Measurements from ENCODE around the gene ADGRE1. TPM values are rescaled to one million over a fixed set of nuclear protein-coding genes. Genes with fewer than 3 reads are reported as not detected.
"Not testable (repeated sequence)": the region's sequence is repeated elsewhere in the genome, so short reads cannot be mapped to it uniquely, and the experiment has no call there.

The ADGRE1 gene
- total RNA-seq, 1 donor from 2014 or later: not detected

- no peak for TF ChIP-seq CTCF (conservative IDR thresholded peaks at IDR 0.05; ENCODE audit: low read depth, low read length)
- DNase-seq (ENCODE audit: low read depth): no peak
- no peak overlapping the region for H3K4me3 ChIP-seq (ENCODE audit: low read depth, low read length)
These were observed 22.9 kb upstream of the ADGRE1 start for GRCh38 chr19:6864325-6864940.

DNA sequence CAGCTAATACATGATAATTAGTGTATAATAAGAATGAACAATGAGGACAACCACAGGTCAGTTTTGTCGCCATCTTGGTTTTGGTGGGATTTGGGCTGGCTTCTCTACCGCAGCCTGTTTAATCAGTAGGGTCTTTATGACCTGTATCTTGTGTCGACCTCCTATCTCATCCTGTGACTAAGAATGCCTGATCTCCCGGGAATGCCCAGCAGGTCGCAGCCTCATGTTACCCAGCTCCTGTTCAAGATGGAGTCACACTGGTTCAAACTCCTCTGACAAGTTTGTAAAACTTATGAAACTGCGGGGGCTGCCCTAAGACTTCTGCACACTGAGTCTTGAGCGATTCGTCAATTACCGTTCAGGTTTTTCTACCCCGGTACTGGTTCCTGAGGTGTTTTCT is 21.5 kb upstream of the ADGRE1 start:
- no peak overlapping the region for H3K4me3 ChIP-seq (ENCODE audit: low read depth, low read length)
- no peak for DNase-seq (ENCODE audit: low read depth)
- no peak for TF ChIP-seq CTCF (conservative IDR thresholded peaks at IDR 0.05; ENCODE audit: low read depth, low read length)

DNA sequence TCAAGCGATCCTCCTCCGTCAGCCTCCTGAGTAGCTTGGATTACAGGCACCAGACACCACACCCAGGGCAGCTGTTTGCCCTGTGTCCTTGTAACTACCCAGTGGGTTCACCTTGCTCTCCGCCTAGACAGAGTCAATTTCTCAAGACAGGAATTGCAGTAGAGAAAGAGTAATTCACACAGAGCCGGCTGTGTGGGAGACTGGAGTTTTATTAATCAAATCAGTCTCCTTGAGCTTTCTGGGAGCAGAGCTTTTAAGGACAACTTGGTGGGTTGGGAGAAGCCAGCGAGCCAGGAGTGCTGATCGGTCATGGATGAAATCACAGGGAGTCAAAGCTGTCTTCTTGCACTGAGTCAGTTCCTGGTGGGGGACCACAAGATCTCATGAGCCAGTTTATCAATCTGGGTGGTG is 20.6 kb upstream of the ADGRE1 start:
- peak; percentile 62 for DNase-seq (ENCODE audit: low read depth)
- no peak overlapping the region for H3K4me3 ChIP-seq (ENCODE audit: low read depth, low read length)
- no peak for TF ChIP-seq CTCF (conservative IDR thresholded peaks at IDR 0.05; ENCODE audit: low read depth, low read length)

DNA sequence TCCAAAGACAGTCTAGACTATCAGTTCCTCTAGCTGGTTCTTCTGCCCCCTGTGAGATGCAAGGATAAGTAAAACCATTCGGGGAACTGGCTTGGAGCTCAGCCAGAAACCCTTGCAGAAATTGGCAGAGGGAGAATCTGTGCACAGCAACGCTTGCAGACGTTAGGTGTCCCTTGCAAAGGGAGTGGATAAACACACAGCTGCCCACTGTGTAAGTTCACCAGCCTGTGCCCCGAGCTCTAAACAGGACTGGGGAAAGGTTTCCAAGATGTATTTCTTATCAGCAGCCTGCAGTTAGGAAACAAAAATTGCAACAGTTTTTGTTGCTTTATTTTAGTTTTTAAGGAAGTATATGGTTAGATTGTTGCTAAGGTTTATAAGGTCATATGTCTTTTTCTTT is 19.0 kb upstream of the ADGRE1 start:
- no peak overlapping the region for H3K4me3 ChIP-seq (ENCODE audit: low read depth, low read length)
- no peak for DNase-seq (ENCODE audit: low read depth)
- TF ChIP-seq CTCF (conservative IDR thresholded peaks at IDR 0.05; ENCODE audit: low read depth, low read length): no peak

DNA sequence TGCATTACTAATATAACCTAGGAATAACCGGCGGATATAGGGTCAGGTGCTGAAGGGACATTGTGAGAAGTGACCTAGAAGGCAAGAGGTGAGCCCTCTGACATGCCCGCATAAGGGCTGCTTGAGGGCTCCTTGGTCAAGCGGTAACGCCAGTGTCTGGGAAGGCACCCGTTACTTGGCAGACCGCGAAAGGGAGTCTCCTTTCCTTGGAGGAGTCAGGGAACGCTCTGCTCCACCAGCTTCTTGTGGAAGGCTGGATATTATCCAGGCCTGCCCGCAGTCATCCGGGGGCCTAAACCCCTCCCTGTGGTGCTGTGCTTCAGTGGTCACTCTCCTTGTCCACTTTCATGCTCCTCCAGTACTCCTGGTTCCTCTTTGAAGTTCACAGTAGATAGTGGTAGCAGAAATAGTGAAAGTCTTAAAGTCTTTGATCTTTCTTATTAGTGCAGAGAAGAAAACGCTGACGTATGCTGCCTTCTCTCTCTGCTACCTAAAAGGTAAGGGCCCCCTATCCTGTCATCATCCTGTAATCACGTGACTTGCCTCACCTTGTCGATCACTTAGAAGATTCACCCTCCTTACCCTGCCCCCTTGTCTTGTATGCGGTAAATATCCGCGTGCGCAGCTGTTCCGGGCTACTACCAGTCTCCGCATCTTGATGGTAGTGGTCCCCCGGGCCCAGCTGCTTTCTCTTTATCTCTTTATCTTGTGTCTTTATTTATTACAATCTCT is 18.1 kb upstream of the ADGRE1 start:
- DNase-seq (ENCODE audit: low read depth): peak; percentile 4
- H3K4me3 ChIP-seq (ENCODE audit: low read depth, low read length): not testable (repeated sequence)

GRCh38 chr19:6873708-6874431 is 13.5 kb upstream of the ADGRE1 start:
- no peak for TF ChIP-seq CTCF (conservative IDR thresholded peaks at IDR 0.05; ENCODE audit: low read depth, low read length)
- DNase-seq (ENCODE audit: low read depth): no peak
- no peak overlapping the region for H3K4me3 ChIP-seq (ENCODE audit: low read depth, low read length)

- H3K4me3 ChIP-seq (ENCODE audit: low read depth, low read length): no peak overlapping the region
- no peak for TF ChIP-seq CTCF (conservative IDR thresholded peaks at IDR 0.05; ENCODE audit: low read depth, low read length)
- no peak for DNase-seq (ENCODE audit: low read depth)
These were observed 12.2 kb upstream of the ADGRE1 start for GRCh38 chr19:6875218-6875617.

All from epithelial cell of proximal tubule (primary cell).